ENCODE results near the gene AFG1L.

The AFG1L gene

DNA sequence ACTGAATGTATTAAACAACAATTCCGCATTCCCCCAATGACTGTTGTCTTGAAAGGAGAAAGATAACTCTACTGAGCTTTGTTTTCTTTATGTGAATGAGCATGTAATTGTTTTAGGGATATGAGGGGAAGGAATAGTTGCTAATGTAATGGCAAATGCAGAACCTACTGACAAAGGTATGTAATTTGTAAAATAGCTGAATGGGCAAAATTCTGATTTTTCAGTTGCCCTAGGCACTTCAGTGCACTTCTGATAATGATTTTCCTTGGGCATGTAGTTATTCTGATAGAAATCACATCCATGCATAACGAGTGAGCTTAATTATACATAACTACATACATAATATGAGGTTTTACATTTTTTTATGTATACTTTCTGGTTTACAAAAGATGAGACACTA, 212.5 kb downstream of the AFG1L start:
- TF ChIP-seq REST (IDR thresholded peaks at IDR 0.05; ENCODE audit: insufficient read depth in 1 of 2, low read depth in 2 of 2, low read length in 2 of 2) (no peak), TAF1 (IDR thresholded peaks at IDR 0.05; ENCODE audit: borderline replicate concordance, insufficient read depth, low read length) (no peak), SIN3A (IDR thresholded peaks at IDR 0.05; ENCODE audit: borderline replicate concordance, insufficient read depth, low read length) (no peak), FOXP2 (optimal IDR thresholded peaks at IDR 0.05; ENCODE audit: borderline replicate concordance, extremely low read depth, extremely low read length, insufficient read depth) (no peak)

DNA sequence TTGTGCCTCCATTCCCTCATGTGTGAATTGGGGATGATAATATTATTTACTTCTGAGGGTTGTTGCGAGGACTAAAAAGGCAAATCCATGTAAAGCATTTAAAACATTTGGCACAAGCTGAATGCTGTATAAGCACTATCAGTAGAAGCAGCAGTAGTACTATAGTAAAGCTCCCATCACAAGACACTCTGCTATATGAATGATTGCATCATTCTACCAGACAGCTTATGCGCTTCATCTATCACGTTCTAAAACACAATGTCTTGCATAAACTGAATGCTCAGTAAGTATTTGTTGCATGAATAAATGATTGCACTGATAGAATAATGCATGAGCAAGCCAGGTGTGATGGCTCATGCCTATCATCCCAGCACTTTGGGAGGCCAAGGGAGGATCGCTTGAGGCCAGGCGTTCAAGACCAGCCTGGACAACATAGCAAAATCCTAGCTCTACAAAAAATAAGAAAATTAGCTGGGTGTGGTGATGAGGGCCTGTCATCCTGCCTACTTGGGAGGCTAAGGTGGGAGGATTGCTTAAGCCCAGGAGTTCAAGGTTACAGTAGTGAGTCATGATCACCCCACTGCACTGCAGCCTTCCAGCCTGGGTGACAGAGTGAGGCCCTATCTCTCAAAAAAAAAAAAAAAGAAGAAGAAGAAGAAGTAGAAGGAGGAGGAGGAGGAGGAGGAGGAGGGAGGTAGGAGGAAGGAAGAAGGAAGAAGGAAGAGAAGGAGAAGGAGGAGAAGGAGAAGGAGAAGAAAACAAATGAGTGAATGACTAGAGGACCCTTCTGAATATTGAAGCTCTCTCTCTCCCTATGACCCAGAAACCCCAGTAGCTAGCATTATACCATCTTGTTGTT, 215.8 kb downstream of the AFG1L start:
- TF ChIP-seq POLR2AphosphoS5 (IDR thresholded peaks at IDR 0.05; ENCODE audit: low read depth, low read length) (no peak), SIN3A (IDR thresholded peaks at IDR 0.05; ENCODE audit: borderline replicate concordance, insufficient read depth, low read length) (no peak), FOXP2 (optimal IDR thresholded peaks at IDR 0.05; ENCODE audit: borderline replicate concordance, extremely low read depth, extremely low read length, insufficient read depth) (no peak), TAF1 (IDR thresholded peaks at IDR 0.05; ENCODE audit: borderline replicate concordance, insufficient read depth, low read length) (no peak), REST (IDR thresholded peaks at IDR 0.05; ENCODE audit: insufficient read depth in 1 of 2, low read depth in 2 of 2, low read length in 2 of 2) (no peak)

- TF ChIP-seq REST (IDR thresholded peaks at IDR 0.05; ENCODE audit: insufficient read depth in 1 of 2, low read depth in 2 of 2, low read length in 2 of 2) (no peak), FOXP2 (optimal IDR thresholded peaks at IDR 0.05; ENCODE audit: borderline replicate concordance, extremely low read depth, extremely low read length, insufficient read depth) (no peak), POLR2AphosphoS5 (IDR thresholded peaks at IDR 0.05; ENCODE audit: low read depth, low read length) (no peak), SIN3A (IDR thresholded peaks at IDR 0.05; ENCODE audit: borderline replicate concordance, insufficient read depth, low read length) (no peak)
Measured at GRCh38 chr6:108518714-108519576, 224.1 kb downstream of the AFG1L start.

DNA sequence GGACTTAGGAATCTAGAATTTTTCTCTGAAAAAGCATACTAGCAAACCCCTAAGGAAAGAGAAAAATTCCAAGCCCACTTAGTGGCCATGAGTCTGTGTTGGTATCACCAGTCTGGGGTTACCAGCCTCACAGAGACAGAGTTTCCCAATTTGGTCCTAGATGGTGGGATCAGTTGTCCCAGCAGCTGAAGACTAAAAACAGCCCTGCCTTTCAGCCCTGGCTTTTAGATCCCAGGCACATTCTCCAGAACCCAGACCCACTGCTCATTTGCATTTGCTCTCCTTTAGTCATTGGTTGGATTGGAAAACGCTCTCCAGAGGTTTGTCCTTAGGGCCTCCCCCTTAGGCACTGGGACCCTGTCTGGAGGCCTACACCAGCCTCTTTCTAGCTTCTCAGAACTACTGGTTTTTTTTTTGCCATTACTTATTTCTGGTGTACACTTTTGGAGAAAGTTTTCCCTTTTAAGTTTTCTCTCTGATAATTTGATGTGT, 226.8 kb downstream of the AFG1L start:
- TF ChIP-seq SIN3A (IDR thresholded peaks at IDR 0.05; ENCODE audit: borderline replicate concordance, insufficient read depth, low read length) (no peak), REST (IDR thresholded peaks at IDR 0.05; ENCODE audit: insufficient read depth in 1 of 2, low read depth in 2 of 2, low read length in 2 of 2) (no peak), POLR2AphosphoS5 (IDR thresholded peaks at IDR 0.05; ENCODE audit: low read depth, low read length) (no peak), TAF1 (IDR thresholded peaks at IDR 0.05; ENCODE audit: borderline replicate concordance, insufficient read depth, low read length) (no peak), FOXP2 (optimal IDR thresholded peaks at IDR 0.05; ENCODE audit: borderline replicate concordance, extremely low read depth, extremely low read length, insufficient read depth) (no peak)

Measured in PFSK-1 (cell line).